HG03097 (cell line): Measurements from ENCODE around the gene RET.
A peak's percentile ranks its signal among the peaks of the same experiment; 100 is the strongest.

Experiments used
- ATAC-seq: cut with Tn5 transposase; IDR thresholded peaks from one replicate; pipeline ENCODE4 v1.9.1; 2021; ENCODE audit not compliant: unreplicated experiment, low FRiP score

RET gene

DNA sequence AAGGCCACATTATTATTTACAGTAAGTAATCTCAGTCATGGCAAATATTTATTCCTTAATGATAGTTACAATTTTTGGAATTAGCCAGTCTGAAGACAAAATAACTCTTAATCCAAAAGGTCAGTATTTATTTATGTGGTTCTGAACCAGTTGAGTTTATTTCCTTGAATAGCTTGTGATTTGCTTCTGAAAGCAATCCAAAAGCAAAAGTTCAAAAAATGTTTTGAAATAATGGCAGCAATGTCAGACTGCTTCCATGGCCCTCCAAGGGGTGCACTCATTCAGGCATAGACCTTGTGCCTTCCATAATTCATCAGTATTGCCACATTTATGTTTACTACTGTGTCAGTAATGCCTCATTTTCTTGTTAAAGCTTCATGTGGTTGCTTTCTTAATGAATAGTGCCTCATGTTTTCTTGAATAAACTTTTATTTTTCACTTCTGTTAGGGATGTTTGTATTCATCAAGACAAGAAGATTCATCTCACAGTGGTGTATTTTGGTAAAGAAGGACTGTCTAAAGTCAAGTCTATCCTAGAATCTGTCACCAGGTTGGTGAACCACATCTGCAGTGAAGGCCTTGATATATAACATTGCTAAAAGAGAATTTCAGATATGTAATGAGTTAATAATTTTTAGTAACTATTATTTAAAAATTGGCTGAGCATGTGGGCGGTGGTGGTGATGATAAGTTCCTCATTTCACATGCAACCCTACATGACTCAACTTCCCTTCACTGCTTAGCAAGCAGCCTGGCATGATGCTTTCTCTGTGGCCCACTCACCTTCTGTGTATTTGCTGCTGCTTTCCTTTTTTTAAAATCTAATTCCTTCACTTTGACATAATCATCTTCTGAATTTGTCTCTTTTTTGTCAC is 83.4 kb downstream of the RET start:
- peak; percentile 38 for ATAC-seq

DNA sequence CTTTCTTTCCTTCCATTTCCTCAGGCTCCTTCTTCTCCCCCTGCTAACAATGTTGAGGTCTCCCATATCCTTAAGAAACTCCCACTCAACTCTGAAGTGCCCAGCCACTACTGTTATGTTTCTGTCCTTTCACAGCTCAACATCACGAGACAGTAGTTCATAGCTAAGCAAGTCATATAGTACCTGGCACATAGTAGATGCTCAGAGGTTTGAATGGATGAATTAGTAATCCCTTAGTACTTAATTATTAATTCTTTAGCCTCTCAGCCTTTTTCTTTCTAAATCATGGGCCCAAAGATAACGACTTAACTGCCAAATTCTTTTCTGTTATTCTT is 84.0 kb downstream of the RET start:
- peak; percentile 76 for ATAC-seq

GRCh38 chr10:43162604-43163003 is 85.7 kb downstream of the RET start:
- ATAC-seq, result no peak

DNA sequence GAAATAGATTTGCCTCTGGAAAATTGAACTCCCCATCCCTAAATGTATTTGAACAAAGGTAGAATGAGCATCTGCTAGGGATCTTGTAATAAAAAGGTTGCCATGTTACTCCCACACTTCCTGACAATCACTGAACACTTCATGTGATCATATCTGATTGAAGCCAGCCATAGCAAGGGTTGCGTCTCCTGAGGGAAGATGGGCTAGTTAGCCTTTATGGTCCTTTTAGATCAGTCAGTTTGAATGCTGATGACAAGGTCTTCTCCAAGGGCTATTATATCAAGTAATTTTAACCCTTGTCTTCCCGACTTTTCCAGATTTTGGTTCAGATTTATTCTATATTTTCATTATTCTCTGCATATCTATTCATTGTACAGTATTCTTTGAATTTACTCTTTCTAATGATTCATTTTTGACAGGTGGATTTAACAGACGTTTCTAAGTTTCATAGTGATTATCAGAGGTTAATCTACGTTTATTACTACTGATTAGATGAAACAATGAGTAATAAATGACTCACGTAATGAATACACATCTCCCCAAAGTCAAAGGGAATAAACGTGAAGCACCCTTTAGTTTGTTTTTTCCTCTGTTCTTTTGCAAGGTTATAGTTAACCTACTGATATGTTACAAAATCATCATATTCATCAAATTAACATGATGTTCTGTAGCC is 89.5 kb downstream of the RET start:
- no peak for ATAC-seq

DNA sequence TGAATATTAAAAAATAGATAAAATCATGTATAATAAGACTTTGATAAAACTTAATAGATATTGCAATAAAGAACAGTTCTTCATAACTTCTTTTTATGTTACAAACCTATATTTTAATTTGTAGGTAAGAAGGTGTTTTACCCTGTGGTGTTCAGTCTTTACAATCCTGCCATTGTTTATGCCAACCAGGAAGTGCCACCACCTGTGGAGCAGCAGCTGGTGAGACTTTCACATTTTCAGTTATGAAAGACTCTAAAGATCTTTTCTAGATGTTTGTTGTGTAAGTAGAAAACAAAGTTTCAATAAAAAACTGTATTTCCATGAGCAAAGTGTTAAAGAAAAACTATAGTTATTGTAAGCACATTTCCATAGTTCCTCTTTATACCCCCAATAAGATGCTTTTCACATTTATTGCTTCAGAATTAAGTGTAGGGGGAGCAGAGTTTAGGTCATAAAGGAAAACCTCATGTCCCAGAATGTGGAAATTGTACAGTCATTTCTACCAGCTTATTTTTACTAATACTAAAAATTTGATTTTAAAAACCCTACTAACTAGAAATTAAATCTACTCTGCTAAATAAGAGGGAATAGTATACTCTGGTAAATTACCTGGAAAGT is 90.1 kb downstream of the RET start:
- ATAC-seq, result peak; percentile 60

DNA sequence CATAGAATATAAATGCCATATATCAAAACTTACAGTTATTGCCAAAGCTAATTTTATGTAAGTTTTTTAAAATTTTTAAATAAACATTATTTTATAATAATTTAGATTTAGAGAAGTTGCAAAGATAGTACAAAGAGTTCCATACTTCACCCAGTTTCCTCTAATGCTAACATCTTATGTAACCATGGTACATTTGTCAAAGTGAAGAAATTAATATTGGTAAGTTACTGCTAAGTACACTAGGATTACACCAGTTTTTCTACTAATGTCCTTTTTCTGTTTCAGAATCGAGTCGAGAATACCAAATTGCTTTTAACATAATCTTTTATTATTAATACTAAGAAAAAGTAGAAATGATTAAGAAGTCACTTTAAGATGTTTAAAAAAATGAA is 90.6 kb downstream of the RET start:
- no peak for ATAC-seq

DNA sequence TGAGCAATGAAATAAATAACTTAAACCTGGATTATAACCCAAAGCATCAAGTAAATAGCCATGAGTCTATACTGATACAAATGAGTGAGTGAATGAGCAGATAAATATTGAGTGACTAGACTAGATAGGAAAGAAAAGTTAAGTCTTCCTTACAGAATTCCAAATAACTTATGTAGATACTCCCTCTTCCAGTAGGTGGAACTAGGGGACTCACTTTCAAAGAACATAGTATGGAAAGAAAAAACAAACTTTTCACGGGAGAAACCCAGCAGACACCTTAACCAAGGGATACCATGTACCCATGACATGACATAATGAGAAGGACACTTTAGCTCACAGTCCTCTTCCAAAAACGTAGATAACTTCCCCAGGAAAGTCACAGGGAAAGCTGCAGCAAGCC is 93.6 kb downstream of the RET start:
- ATAC-seq, result no peak

DNA sequence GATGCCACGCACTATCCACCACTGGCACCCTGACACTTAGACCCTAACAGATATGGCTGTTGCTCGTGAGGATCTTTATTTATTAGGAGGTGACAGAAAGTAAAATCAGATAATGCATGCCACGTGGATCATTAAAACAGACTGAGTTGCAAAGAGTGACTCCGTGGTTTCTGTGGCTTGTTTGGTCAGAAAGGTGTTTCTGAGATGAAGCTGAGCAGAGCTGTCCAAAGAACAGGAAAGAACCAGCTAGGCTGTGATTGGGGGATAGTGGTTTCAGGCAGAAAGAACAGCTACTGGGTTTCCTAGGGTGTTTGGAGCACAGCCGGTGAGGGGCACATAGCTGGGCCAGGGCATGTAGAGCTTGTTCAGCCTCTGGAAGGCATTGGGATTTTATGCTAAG is 95.8 kb downstream of the RET start:
- ATAC-seq, result no peak

DNA sequence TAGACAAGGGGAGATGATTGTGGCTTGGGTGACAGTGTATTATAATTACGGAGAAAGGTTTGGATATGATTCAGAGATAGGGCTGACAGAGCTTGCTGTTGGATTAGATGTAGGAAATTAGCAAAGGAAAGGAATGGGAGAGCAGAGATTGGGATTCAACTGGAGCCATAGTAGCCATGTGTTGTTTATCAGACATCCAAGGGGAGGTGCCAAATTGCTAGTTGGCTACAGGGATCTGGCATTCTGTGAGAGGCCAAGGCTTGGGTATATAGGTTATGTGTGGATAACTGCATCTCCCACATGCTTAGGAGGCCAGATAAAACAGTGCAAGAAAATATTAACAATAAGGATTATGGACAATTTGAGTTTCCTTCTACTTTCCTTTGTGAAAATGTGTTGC is 96.3 kb downstream of the RET start:
- no peak for ATAC-seq

GRCh38 chr10:43174969-43175368 is 98.1 kb downstream of the RET start:
- no peak for ATAC-seq

DNA sequence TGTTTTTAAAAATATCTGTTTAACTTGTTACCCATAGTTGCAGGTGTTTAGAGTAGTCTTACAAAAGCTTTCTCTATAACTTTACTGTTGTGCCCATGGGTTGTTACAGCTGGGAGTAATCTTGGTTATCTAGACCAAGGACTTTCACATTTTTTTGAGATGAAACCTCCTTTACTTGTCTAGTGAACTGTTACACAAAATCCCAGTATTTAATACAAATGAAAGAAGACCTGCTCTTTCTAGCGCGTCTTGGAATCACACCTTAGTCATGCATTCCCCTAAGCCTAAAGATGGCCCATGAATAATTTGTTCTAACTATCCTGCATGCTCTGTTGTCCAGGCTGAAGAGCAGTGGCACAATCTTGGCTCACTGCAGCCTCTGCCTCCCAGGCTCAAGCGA is 99.4 kb downstream of the RET start:
- no peak for ATAC-seq

GRCh38 chr10:43177595-43177994 is 100.7 kb downstream of the RET start:
- ATAC-seq, result no peak
